ENCODE measurements around the gene MDGA2. TPM values are rescaled to one million over a fixed set of nuclear protein-coding genes. Genes with fewer than 3 reads are reported as not detected.

Gene MDGA2
- total RNA-seq, 2 donors from 2014 or later = not detected

GRCh38 chr14:47526591-47527244 lies 148.7 kb downstream of the MDGA2 start:
- intact Hi-C loops (cut with DNase I) = no loop called here
- H3K9me3 ChIP-seq = no peaks in the 10 kb centered on the region
- no peaks in the 10 kb centered on the region for H3K36me3 ChIP-seq
- no peak overlapping the region for H3K27ac ChIP-seq
- H3K4me3 ChIP-seq = no peak overlapping the region
- H3K4me1 ChIP-seq = no peaks in the 10 kb centered on the region
- H3K27me3 ChIP-seq = no peaks in the 10 kb centered on the region
- no peak for TF ChIP-seq CTCF (IDR thresholded peaks at IDR 0.05)
- no peak for DNase-seq
- no peak overlapping the region for H3K9ac ChIP-seq (ENCODE audit: low read depth in 2 of 2, low read length in 2 of 2)

GRCh38 chr14:47524524-47524923 lies 150.9 kb downstream of the MDGA2 start:
- TF ChIP-seq CTCF (IDR thresholded peaks at IDR 0.05) = no peak
- H3K36me3 ChIP-seq = no peaks in the 10 kb centered on the region
- H3K4me3 ChIP-seq = no peak overlapping the region
- intact Hi-C loops (cut with DNase I) = no loop called here
- H3K9ac ChIP-seq (ENCODE audit: low read depth in 2 of 2, low read length in 2 of 2) = no peak overlapping the region
- H3K4me1 ChIP-seq = no peaks in the 10 kb centered on the region
- no peaks in the 10 kb centered on the region for H3K9me3 ChIP-seq
- H3K27ac ChIP-seq = no peak overlapping the region
- H3K27me3 ChIP-seq = no peaks in the 10 kb centered on the region
- no peak for DNase-seq

GRCh38 chr14:47520382-47520781 lies 155.0 kb downstream of the MDGA2 start:
- Histone ChIP-seq H3K4me1 (no peaks in the 10 kb centered on the region), H3K9ac (ENCODE audit: low read depth in 2 of 2, low read length in 2 of 2) (no peak overlapping the region), H3K27ac (no peak overlapping the region), H3K9me3 (no peaks in the 10 kb centered on the region), H3K36me3 (no peaks in the 10 kb centered on the region), H3K4me3 (no peak overlapping the region), H3K27me3 (no peaks in the 10 kb centered on the region)
- intact Hi-C loops (cut with DNase I) = no loop called here
- no peak for DNase-seq
- TF ChIP-seq CTCF (IDR thresholded peaks at IDR 0.05) = no peak

GRCh38 chr14:47511829-47512228 lies 163.6 kb downstream of the MDGA2 start:
- intact Hi-C loops (cut with DNase I) = no loop called here
- no peak overlapping the region for H3K4me3 ChIP-seq
- no peak for TF ChIP-seq CTCF (IDR thresholded peaks at IDR 0.05)
- H3K4me1 ChIP-seq = no peaks in the 10 kb centered on the region
- H3K9me3 ChIP-seq = no peaks in the 10 kb centered on the region
- no peaks in the 10 kb centered on the region for H3K36me3 ChIP-seq
- no peak overlapping the region for H3K9ac ChIP-seq (ENCODE audit: low read depth in 2 of 2, low read length in 2 of 2)
- DNase-seq = no peak
- no peaks in the 10 kb centered on the region for H3K27me3 ChIP-seq
- no peak overlapping the region for H3K27ac ChIP-seq

- Histone ChIP-seq H3K36me3 (no peaks in the 10 kb centered on the region), H3K27me3 (no peaks in the 10 kb centered on the region), H3K9ac (ENCODE audit: low read depth in 2 of 2, low read length in 2 of 2) (no peak overlapping the region), H3K9me3 (no peaks in the 10 kb centered on the region), H3K27ac (no peak overlapping the region), H3K4me3 (no peak overlapping the region), H3K4me1 (no peaks in the 10 kb centered on the region)
- intact Hi-C loops (cut with DNase I) = no loop called here
- DNase-seq = no peak
- no peak for TF ChIP-seq CTCF (IDR thresholded peaks at IDR 0.05)
Measured at GRCh38 chr14:47509957-47510356, 165.4 kb downstream of the MDGA2 start.
